HG03135 (cell line): Measurements from ENCODE around the gene DAGLA.
"Not testable (repeated sequence)": the region's sequence is repeated elsewhere in the genome, so short reads cannot be mapped to it uniquely, and the experiment has no call there.

Experiments used
- ATAC-seq: cut with Tn5 transposase; IDR thresholded peaks from one replicate; pipeline ENCODE4 v1.9.1; 2021; ENCODE audit warnings: mild to moderate bottlenecking, moderate library complexity; ENCODE audit not compliant: unreplicated experiment

The DAGLA gene, protein sequence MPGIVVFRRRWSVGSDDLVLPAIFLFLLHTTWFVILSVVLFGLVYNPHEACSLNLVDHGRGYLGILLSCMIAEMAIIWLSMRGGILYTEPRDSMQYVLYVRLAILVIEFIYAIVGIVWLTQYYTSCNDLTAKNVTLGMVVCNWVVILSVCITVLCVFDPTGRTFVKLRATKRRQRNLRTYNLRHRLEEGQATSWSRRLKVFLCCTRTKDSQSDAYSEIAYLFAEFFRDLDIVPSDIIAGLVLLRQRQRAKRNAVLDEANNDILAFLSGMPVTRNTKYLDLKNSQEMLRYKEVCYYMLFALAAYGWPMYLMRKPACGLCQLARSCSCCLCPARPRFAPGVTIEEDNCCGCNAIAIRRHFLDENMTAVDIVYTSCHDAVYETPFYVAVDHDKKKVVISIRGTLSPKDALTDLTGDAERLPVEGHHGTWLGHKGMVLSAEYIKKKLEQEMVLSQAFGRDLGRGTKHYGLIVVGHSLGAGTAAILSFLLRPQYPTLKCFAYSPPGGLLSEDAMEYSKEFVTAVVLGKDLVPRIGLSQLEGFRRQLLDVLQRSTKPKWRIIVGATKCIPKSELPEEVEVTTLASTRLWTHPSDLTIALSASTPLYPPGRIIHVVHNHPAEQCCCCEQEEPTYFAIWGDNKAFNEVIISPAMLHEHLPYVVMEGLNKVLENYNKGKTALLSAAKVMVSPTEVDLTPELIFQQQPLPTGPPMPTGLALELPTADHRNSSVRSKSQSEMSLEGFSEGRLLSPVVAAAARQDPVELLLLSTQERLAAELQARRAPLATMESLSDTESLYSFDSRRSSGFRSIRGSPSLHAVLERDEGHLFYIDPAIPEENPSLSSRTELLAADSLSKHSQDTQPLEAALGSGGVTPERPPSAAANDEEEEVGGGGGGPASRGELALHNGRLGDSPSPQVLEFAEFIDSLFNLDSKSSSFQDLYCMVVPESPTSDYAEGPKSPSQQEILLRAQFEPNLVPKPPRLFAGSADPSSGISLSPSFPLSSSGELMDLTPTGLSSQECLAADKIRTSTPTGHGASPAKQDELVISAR

DNA sequence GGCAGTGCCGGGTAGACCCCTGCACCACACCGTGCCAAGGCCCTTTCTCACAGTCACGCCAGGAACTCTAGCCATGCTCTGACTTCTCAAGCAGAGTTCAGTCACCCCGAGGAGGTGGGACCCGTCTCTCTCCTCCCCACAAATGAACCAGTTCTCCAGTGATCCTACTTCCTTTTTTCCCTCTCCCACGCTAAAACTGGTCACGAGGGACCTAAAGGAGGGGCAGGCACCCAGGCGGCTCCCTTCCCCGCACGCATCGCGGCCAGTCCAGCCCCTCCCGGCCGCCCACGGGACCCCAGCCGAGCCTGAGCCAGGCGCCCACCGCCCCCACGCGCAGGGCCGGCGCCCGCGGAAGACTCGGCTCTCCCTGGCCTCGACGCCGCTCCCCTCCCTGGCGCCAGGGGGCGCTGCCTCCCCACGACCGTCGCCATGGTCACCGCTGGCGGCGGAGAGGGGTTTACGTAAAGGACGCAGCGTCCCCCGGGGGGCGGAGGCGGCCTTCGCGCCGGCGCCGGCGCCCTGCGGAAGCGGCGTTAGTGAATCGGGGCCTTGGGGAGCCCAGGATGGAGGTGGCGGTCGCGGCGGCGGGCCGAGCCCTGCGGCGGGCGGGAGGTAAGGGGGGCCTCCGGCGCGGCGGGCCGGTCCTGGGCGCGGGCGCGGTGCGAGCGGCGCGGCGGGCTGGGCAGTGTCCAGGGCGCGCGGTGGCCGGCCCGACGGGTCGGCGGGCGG lies at the start of gene DAGLA:
Gene DAGLA (plus strand): TSS at position 499 of the 729 bp plus-strand sequence. CDS start 39,765 bp downstream, outside the sequence.
- no peak for ATAC-seq

DNA sequence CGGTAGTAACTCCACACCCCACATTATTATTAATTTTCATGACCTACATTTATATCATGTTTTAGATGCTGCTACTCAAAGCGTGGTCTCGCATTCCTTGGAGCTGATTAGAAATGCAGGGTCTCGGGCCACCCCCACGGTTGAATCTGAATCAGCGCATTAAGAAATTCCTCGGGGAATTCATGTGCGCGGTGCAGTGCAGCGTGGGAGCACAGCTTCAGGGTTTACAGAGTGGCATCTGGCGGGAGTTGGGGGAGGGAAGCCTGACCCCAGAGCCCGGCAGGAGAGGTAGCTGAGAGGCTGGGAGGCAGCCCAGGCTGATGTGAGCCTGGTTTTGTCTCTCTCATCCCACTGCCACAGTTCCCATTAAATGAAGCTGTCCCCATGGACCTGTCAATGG lies 48.1 kb upstream of the DAGLA start:
- ATAC-seq: no peak

DNA sequence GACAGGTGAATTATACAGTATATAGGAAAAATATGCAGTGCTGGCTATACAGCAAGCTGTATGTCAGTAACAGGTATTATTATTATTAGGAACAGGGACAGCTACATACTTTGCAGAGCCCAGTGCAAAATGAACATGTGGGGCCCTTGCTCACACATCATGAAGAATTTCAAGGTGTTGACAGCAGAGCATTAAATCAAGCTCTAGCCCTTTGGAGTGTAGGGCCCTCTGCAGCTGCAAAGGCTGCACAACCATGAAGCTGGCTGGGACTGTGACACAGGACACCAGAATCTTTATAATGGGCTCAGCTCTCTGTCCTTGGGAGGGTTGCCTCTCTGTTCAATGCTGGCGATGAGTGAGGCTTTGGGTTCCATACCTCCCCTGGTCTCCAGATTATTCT lies 44.9 kb upstream of the DAGLA start:
- no peak for ATAC-seq

DNA sequence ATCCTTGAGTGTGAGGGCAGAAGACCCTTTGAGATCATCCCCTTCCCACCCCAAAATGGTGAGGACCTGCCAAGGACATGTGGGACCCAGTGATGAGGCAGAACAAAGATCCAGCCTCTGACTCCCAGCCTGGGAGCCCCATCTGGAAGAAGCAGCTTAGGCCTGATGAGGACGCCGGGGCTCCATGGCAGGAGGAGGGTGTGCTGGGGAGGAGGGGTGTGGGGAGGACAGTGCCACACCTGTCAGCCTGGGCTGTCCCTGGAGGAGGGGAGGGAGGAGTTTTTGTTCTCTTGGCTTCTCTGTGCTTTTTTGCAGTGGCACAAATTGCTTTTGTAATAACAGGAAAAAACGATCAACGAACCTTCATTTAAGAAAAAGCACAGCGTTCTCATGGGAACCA lies 44.4 kb upstream of the DAGLA start:
- no peak for ATAC-seq

DNA sequence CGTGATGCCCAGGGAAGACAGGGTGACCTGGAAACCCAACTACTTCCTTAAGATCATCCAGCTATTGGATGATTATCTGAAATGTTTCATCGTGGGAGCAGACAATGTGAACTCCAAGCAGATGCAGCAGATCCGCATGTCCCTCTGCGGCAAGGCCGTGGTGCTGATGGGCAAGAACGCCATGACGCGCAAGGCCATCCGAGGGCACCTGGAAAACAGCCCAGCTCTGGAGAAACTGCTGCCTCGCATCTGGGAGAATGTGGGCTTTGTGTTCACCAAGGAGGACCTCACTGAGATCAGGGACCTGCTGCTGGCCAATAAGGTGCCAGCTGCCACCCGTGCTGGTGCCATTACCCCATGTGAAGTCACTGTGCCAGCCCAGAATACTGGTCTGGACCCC lies 43.5 kb upstream of the DAGLA start:
- ATAC-seq: no peak

DNA sequence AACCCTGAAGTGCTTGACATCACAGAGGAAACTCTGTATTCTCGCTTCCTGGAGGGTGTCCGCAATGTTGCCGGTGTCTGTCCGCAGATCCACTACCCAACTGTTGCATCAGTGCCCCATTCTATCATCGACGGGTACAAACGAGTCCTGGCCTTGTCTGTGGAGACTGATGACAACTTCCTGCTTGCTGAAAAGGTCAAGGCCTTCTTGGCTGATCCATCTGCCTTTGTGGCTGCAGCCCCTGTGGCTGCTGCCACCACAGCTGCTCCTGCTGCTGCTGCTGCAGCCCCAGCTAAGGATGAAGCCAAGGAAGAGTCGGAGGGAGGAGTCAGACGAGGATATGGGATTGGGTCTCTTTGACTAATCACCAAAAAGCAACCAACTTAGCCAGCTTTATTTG lies 42.9 kb upstream of the DAGLA start:
- no peak for ATAC-seq

DNA sequence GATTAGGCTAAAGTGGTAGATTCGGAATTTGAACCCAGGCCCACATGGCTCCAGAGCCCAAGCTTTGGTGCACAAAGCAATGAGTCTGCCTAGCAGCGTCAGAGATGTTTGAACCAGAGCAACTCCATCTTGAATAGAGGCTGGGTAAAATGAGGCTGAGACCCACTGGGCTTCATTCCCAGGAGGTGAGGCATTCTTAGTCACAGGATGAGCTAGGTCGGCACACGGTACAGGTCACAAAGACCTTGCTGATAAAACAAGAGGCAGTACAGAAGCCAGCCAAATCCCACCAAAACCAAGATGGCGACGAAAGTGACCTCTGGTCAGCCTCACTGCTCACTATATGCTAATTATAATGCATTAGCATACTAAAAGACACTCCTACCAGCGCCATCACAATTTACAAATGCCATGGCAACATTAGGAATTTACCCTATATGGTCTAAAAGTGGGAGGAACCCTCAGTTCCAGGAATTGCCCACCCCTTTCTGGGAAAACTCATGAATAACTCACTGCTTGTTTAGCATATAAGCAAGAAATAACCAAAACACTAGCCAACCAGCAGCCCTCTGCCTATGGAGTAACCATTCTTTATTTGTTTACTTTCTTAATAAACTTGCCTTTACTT lies 40.3 kb upstream of the DAGLA start:
- ATAC-seq: no peak

DNA sequence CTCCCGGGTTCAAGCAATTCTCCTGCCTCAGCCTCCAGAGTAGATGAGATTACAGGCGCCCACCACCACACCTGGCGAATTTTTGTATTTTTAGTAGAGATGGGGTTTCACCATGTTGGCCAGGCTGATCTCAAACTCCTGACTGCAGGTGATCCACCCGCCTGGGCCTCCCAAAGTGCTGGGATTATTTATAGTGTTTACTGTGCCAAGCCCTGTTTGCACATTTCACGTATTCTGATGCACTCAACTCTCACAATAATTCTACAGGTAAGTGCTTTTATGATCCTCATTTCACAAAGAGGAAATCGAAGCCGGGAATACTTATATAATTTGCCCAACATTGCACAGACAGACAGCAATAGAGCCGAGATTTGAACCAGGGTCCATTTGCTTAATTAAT lies 38.0 kb upstream of the DAGLA start:
- ATAC-seq: no peak

DNA sequence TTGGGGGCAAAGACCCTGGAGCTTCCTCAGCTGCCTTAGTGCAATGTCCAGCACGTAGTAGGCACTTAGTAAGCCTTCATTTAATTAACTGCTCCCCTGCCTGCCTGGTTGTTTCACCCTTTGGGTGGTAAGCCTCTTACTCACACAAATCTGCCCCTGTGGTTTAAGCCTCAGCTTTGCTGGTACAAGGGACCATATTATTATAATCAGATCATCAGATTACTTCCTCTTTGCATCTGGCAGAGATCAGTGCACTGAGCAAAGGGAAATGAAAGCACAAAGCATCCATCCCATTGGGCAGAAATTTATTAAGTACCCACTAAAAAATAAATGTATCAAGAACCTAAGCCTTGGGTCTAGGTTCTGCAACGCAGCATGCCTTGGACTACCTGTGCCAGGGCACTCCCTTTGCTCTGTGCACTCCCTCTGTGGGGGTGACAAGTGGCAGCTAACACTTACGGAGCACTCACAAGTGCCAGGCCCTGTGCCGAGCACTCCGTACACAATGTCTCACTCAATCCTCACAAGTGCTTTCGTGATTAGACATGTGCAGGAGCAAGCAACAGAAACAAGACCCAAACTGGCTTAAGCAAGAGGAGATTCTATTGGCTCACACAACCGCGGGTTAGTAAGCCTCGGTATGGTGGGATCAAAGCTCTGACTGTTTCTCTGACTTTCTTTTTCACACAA lies 34.9 kb upstream of the DAGLA start:
- ATAC-seq: no peak

DNA sequence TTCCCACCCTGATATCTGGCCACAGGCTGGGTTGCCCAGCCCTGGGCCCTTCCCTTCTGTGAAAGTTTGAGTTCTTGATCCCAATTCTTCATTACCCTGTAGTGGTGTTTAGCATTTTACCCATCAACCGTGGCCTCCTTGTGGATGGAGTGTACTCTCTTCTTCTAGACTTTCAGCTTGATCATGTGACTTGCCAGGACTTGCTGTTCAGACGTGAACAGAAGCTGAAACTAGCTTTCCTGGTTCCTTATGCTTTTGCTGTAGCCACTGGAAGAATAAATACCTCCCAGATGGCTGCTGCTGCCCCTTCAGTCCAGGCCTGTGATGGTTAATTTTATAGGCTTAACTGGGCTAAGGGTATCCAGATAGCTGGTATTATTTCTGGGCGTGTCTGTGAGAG lies 32.7 kb upstream of the DAGLA start:
- no peak for ATAC-seq

DNA sequence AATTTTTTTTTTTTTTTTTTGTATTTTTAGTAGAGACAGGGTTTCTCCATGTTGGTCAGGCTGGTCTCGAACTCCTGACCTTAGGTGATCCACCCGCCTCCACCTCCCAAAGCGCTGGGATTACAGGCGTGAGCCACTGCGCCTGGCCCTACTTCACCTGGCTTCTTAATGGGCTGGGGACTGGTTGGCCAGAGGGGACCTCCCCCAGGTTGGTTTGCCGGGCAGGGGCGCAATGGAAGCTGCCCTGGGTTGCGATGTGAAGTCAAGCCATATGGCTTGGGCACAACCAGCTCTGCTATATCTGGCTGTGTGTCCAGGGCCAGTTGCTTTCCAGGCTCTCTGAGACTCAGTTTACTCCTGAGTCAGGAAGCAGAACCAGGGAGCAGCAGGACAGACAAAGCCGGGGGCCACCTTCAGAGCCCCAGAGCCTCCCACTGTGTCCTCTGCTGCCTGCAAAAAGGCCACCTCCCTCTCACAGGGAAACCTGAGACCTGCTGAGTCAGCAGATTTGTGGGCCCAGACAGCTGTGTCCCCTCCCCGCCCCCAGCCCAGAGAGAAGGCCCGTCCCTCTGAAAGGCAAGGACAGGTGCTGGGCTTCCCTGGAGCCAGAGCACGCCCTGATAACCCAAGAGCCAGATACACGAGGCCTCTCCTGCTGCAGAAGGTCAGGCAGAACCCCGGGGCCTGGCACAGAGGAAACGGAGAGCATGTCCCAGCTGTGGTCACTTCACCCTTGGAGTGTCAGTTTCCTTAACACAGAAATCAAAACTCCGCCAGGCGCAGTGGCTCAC lies 29.2 kb upstream of the DAGLA start:
- no peak for ATAC-seq

DNA sequence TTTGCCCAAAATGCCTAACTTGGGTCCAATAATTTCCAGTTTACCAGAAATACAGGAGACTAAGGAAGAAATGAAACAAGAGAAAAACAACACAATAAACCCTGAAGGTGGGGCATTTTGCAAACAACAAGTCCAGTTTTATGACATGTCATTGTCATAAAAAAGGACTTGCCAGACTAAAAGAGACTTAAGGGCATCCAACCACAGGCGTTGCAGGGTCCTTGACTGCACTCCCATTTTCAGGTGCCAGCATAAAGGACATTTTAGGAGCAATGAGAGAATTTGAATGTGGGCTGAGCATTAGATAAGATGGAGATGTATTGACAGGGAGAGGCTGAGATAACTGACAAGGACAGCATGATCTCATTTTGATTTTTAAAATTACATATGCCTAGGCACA lies 28.1 kb upstream of the DAGLA start:
- ATAC-seq: no peak

DNA sequence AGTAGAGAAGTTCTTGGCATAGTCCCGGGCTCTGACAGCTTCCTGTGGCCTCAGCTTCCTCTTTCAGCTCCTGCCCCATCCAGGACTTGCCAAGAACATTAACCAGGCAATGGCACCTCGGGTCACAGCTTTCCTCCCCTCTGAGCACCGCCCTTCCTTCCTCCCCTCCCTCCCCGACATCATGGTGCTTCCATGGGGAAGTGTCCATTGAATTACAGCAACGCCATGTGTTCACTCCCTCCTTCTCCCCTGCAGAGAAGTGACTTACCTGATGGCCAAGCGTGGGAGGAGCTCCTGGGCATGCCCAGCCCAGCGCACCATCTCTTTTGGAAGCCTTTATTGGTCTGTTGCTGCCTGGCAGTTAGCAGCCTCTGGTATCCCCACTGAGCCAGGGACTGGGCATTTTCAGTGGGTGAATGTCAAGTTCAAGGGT lies 25.8 kb upstream of the DAGLA start:
- ATAC-seq: no peak

DNA sequence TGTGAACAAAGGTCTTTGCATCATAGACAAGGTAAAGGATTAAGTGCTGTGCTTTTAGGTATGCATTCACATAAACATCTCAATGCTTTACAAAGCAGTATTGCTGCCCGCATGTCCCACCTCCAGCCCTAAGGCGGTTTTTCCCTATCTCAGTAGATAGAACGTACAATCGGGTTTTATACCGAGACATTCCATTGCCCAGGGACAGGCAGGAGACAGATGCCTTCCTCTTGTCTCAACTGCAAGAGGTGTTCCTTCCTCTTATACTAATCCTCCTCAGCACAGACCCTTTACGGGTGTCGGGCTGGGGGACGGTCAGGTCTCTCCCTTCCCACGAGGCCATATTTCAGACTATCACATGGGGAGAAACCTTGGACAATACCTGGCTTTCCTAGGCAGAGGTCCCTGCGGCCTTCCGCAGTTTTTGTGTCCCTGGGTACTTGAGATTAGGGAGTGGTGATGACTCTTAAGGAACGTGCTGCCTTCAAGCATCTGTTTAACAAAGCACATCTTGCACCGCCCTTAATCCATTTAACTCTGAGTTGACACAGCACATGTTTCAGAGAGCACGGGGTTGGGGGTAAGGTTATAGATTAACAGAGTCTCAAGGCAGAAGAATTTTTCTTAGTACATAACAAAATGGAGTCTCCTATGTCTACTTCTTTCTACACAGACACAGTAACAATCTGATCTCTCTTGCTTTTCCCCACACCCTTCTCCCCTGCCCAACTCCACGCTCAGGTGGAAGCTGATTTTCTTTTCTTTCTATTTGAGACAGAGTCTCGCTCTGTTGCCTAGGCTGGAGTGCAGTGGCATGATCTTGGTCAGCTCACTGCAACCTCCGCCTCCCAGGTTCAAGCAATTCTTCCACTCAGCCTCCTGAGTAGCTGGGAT lies 24.7 kb upstream of the DAGLA start:
- ATAC-seq: not testable (repeated sequence)

DNA sequence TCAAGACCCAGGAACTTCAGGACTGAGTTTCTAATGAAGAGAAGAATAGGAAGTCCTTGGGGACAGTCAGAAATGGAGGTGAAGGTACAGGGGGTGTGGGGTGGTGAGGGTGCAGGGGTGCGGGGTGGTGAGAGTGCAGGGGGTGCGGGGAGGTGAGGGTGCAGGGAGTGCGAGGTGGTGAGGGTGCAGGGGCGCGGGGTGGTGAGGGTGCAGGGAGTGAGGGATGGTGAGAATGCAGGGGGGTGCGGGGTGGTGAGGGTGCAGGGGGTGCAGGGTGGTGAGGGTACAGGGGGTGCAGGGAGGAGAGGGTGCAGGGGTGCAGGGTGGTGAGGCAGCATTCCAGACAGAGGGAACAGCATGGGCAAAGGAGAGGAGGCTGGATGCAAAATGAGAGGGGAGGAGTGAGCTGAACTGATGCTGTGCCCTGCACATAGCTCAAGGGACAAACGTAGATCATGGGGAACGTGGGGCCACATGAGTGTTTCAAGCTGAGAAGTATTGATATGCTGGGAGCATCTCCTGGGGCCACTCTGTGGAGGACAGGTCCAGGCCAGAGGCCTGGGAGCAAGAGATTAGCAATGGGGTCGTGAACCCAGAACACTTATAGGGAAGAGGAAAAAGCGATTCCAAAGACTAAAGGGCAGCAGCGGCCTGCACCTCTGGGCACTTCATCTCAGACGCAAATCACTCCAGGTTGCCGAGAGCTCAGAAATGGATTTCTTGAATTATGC lies 23.7 kb upstream of the DAGLA start:
- ATAC-seq: no peak

DNA sequence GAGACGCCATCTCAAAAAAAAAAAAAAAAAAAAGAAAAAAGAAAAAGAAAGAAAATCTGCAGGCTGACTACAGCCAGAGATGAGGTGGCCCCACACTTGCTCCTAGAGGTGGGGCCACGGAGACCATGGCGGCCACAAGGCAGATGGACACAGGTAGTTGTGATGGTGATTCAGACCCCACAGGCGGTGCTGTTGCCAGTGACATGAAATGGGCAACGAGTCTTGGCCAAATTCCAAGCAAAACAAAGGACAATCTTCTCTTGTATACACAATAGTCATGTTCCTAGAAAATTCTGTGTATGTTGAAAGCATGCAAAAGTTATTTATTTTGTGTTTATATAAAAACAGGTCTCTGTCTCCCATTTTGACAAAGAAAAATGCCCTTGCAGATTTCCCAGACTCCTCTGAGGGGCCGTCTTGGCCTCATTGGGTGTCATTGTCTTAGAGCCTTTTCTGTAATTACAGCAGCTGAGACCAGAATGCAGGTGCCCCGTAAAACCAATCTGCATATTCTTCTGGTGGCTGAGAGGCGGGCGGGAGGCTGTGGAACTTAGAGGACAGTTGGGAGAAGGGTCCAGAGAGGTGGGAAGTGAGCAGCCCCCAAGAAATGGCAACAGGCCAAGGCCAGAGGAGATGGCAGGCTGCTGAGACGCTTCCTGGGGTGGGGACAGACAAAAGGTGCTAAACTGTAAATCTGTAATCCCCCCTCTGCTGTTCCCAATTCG lies 22.5 kb upstream of the DAGLA start:
- ATAC-seq: no peak
